Osteoblast (primary cell): ENCODE results near the gene STBD1. TPM values are rescaled to one million over a fixed set of nuclear protein-coding genes. Genes with fewer than 3 reads are reported as not detected.

Experiments used
- DNase-seq: peaks from one replicate; pipeline ENCODE4 v3.0.0; 2011; ENCODE audit warnings: low spot score, mixed read lengths; ENCODE audit not compliant: insufficient read length; ENCODE audit errors: missing footprints
- H2AFZ ChIP-seq: 2 replicates; pipeline ENCODE4 v1.6.0; 2011; ENCODE audit warnings: mild to moderate bottlenecking, low read length
- H3K27ac ChIP-seq: 2 replicates; pipeline ENCODE4 v1.5.1; 2011; ENCODE audit warnings: mild to moderate bottlenecking, low read depth, low read length, moderate library complexity
- H3K27me3 ChIP-seq: 2 replicates; pipeline ENCODE4 v1.6.0; 2012; ENCODE audit warnings: mild to moderate bottlenecking, control low read depth, inconsistent platforms, low read length, moderate library complexity; ENCODE audit not compliant: insufficient read depth
- H3K36me3 ChIP-seq: 2 replicates; pipeline ENCODE4 v1.5.1; 2011; ENCODE audit warnings: mild to moderate bottlenecking, low read length, control low read depth, moderate library complexity; ENCODE audit not compliant: insufficient read depth
- H3K4me1 ChIP-seq: 2 replicates; pipeline ENCODE4 v1.5.1; 2011; ENCODE audit warnings: mild to moderate bottlenecking, low read length, control low read depth, moderate library complexity; ENCODE audit not compliant: insufficient read depth
- H3K4me2 ChIP-seq: 2 replicates; pipeline ENCODE4 v1.6.0; 2011; ENCODE audit warnings: mild to moderate bottlenecking, low read length; ENCODE audit not compliant: insufficient read depth
- H3K4me3 ChIP-seq: fragments of 200-600 bp; sonication (generic); 3 replicates; pipeline ENCODE4 v1.5.1; 2012; ENCODE audit warnings: mild to moderate bottlenecking, low read length, inconsistent platforms; ENCODE audit not compliant: insufficient read depth
- H3K79me2 ChIP-seq: 2 replicates; pipeline ENCODE4 v1.6.0; 2012; ENCODE audit warnings: mild to moderate bottlenecking, low read length, control low read depth, inconsistent platforms; ENCODE audit not compliant: insufficient read depth
- H3K9me3 ChIP-seq: 2 replicates; pipeline ENCODE4 v1.5.1; 2011; ENCODE audit warnings: low read depth, low read length, control low read depth
- H4K20me1 ChIP-seq: 2 replicates; pipeline ENCODE4 v1.6.0; 2012; ENCODE audit warnings: mild to moderate bottlenecking, low read length, control low read depth; ENCODE audit not compliant: insufficient read depth
- CTCF ChIP-seq: IDR thresholded peaks from 2 replicates; pipeline ENCODE4 v1.5.1; 2011; ENCODE audit warnings: mild to moderate bottlenecking, low read depth, low read length, moderate library complexity; ENCODE audit errors: extremely low read depth
- total RNA-seq: library from RNA; depleted of rRNA; stranded (reverse); fragments of >200 nt; gene quantifications from 2 replicates; pipeline ENCODE4 v1.2.3, GENCODE V29; 2012

STBD1 gene
- total RNA-seq, 1 donor = 3.6 TPM

GRCh38 chr4:76265631-76266218 lies 40.8 kb upstream of the STBD1 start:
- no peaks in the 10 kb centered on the region for H4K20me1 ChIP-seq
- no peaks in the 10 kb centered on the region for H3K36me3 ChIP-seq
- H3K79me2 ChIP-seq = no peaks in the 10 kb centered on the region
- no peak for DNase-seq
- no peak overlapping the region for H3K27ac ChIP-seq
- no peaks in the 10 kb centered on the region for H3K9me3 ChIP-seq
- H3K27me3 ChIP-seq = peaks cover 13% of the 10 kb centered on the region
- H3K4me3 ChIP-seq = no peak overlapping the region
- H3K4me1 ChIP-seq = no peaks in the 10 kb centered on the region
- no peak for TF ChIP-seq CTCF
- H2AFZ ChIP-seq = no peak overlapping the region
- no peak overlapping the region for H3K4me2 ChIP-seq

GRCh38 chr4:76266627-76267026 lies 39.9 kb upstream of the STBD1 start:
- no peak overlapping the region for H3K4me3 ChIP-seq
- no peak for DNase-seq

GRCh38 chr4:76267811-76268210 lies 38.7 kb upstream of the STBD1 start:
- no peaks in the 10 kb centered on the region for H3K36me3 ChIP-seq
- no peak overlapping the region for H3K4me3 ChIP-seq
- H3K79me2 ChIP-seq = no peaks in the 10 kb centered on the region
- H3K4me2 ChIP-seq = no peak overlapping the region
- H3K4me1 ChIP-seq = no peaks in the 10 kb centered on the region
- H4K20me1 ChIP-seq = no peaks in the 10 kb centered on the region
- DNase-seq = no peak
- no peaks in the 10 kb centered on the region for H3K9me3 ChIP-seq
- H3K27ac ChIP-seq = no peak overlapping the region
- TF ChIP-seq CTCF = no peak
- H2AFZ ChIP-seq = no peak overlapping the region
- H3K27me3 ChIP-seq = peaks cover 19% of the 10 kb centered on the region

More at GRCh38 chr4:76266627-76267026, 39.9 kb upstream of the STBD1 start:
- Histone ChIP-seq H3K4me1 (no peaks in the 10 kb centered on the region), H3K27me3 (peaks cover 16% of the 10 kb centered on the region), H2AFZ (no peak overlapping the region), H3K4me2 (no peak overlapping the region), H3K79me2 (no peaks in the 10 kb centered on the region), H3K36me3 (no peaks in the 10 kb centered on the region), H4K20me1 (no peaks in the 10 kb centered on the region), H3K27ac (no peak overlapping the region), H3K9me3 (no peaks in the 10 kb centered on the region)
- no peak for TF ChIP-seq CTCF

- Histone ChIP-seq H4K20me1 (no peaks in the 10 kb centered on the region), H3K4me2 (no peak overlapping the region), H3K36me3 (no peaks in the 10 kb centered on the region), H3K79me2 (no peaks in the 10 kb centered on the region), H3K4me1 (no peaks in the 10 kb centered on the region), H3K27me3 (peaks cover 16% of the 10 kb centered on the region), H3K9me3 (no peaks in the 10 kb centered on the region), H2AFZ (no peak overlapping the region), H3K27ac (no peak overlapping the region), H3K4me3 (no peak overlapping the region)
- DNase-seq = no peak
- no peak for TF ChIP-seq CTCF
Observed at GRCh38 chr4:76270244-76271175, 36.0 kb upstream of the STBD1 start.
